MM.1S (cell line): Measurements from ENCODE around the gene SGCG.

Experiments used
- DNase-seq: peaks from one replicate; pipeline ENCODE4 v3.0.0-alpha.2; 2015
- H2AFZ ChIP-seq: fragments of 300-600 bp; sonication (generic); 2 replicates; pipeline ENCODE4 v1.6.0; 2016; ENCODE audit warnings: antibody characterized with exemption, low read length
- H3F3A ChIP-seq: fragments of 300-600 bp; sonication (generic); 2 replicates; pipeline ENCODE4 v1.6.1; 2016; ENCODE audit warnings: mild to moderate bottlenecking, antibody characterized with exemption, low read length, moderate library complexity, mixed read lengths; ENCODE audit not compliant: insufficient read depth
- H3K27ac ChIP-seq: fragments of 300-600 bp; sonication (generic); 2 replicates; pipeline ENCODE4 v1.5.1; 2016; ENCODE audit warnings: mild to moderate bottlenecking, low read length
- H3K27me3 ChIP-seq: fragments of 300-600 bp; sonication (generic); replicated peaks from 2 replicates; pipeline ENCODE4 v1.6.0; 2016; ENCODE audit warnings: low read length; ENCODE audit not compliant: insufficient read depth
- H3K36me3 ChIP-seq: fragments of 300-600 bp; sonication (generic); replicated peaks from 2 replicates; pipeline ENCODE4 v1.6.1; 2016; ENCODE audit warnings: mild to moderate bottlenecking, low read length, mixed read lengths; ENCODE audit not compliant: insufficient read depth
- H3K4me1 ChIP-seq: fragments of 300-600 bp; sonication (generic); 2 replicates; pipeline ENCODE4 v1.6.1; 2016; ENCODE audit warnings: low read length, mixed read lengths
- H3K4me2 ChIP-seq: fragments of 300-600 bp; sonication (generic); 2 replicates; pipeline ENCODE4 v1.6.0; 2016; ENCODE audit warnings: low read depth, low read length
- H3K4me3 ChIP-seq: fragments of 300-600 bp; sonication (generic); 2 replicates; pipeline ENCODE4 v1.5.1; 2016; ENCODE audit warnings: low read length, mixed read lengths
- H3K79me2 ChIP-seq: fragments of 300-600 bp; sonication (generic); 2 replicates; pipeline ENCODE4 v1.6.1; 2016; ENCODE audit warnings: mixed run types, low read length, mixed read lengths
- H3K9ac ChIP-seq: fragments of 300-600 bp; sonication (generic); 2 replicates; pipeline ENCODE4 v1.6.1; 2016; ENCODE audit warnings: low read length, mixed read lengths
- H3K9me2 ChIP-seq: fragments of 300-600 bp; sonication (generic); replicated peaks from 2 replicates; pipeline ENCODE4 v1.6.1; 2016; ENCODE audit warnings: mild to moderate bottlenecking, low read length, mixed read lengths; ENCODE audit not compliant: insufficient read depth
- H3K9me3 ChIP-seq: fragments of 300-600 bp; sonication (generic); replicated peaks from 2 replicates; pipeline ENCODE4 v1.6.1; 2016; ENCODE audit warnings: mild to moderate bottlenecking, low read length, mixed read lengths; ENCODE audit not compliant: insufficient read depth
- H4K20me1 ChIP-seq: fragments of 300-600 bp; sonication (generic); 2 replicates; pipeline ENCODE4 v1.6.1; 2016; ENCODE audit warnings: mild to moderate bottlenecking, low read length, moderate library complexity, mixed read lengths; ENCODE audit not compliant: insufficient read depth
- CTCF ChIP-seq: fragments of 300-600 bp; sonication (generic); IDR thresholded peaks from 2 replicates; pipeline ENCODE4 v1.5.1; 2016; ENCODE audit warnings: antibody characterized with exemption, low read length, mixed read lengths
- EZH2 ChIP-seq: fragments of 300-600 bp; sonication (generic); optimal IDR thresholded peaks from 2 replicates; pipeline ENCODE3; 2017; ENCODE audit warnings: low read depth, mild to moderate bottlenecking, antibody characterized with exemption, low read length, mixed read lengths
- EZH2phosphoT487 ChIP-seq: fragments of 300-600 bp; sonication (generic); IDR thresholded peaks from 2 replicates; pipeline ENCODE4 v1.6.1; 2018; ENCODE audit warnings: antibody characterized with exemption, low read length

Gene SGCG

GRCh38 chr13:23357349-23357748 lies 176.6 kb downstream of the SGCG start:
- Histone ChIP-seq H3K4me2 (no peak overlapping the region), H3F3A (no peaks in the 10 kb centered on the region), H3K36me3 (no peaks in the 10 kb centered on the region), H3K4me3 (no peak overlapping the region), H3K9ac (no peak overlapping the region), H4K20me1 (no peaks in the 10 kb centered on the region), H3K9me3 (no peaks in the 10 kb centered on the region), H3K27ac (no peak overlapping the region), H3K27me3 (no peaks in the 10 kb centered on the region), H2AFZ (no peak overlapping the region), H3K4me1 (no peaks in the 10 kb centered on the region), H3K9me2 (no peaks in the 10 kb centered on the region), H3K79me2 (no peaks in the 10 kb centered on the region)
- no peak for TF ChIP-seq EZH2phosphoT487
- TF ChIP-seq CTCF = no peak
- TF ChIP-seq EZH2 = no peak
- DNase-seq = no peak

GRCh38 chr13:23359882-23360281 lies 179.1 kb downstream of the SGCG start:
- Histone ChIP-seq H3K36me3 (no peaks in the 10 kb centered on the region), H4K20me1 (no peaks in the 10 kb centered on the region), H3K27me3 (no peaks in the 10 kb centered on the region), H3K4me2 (no peak overlapping the region), H3K4me3 (no peak overlapping the region), H3K27ac (no peak overlapping the region), H3K79me2 (no peaks in the 10 kb centered on the region), H2AFZ (no peak overlapping the region), H3K9me2 (no peaks in the 10 kb centered on the region), H3K4me1 (no peaks in the 10 kb centered on the region), H3F3A (no peaks in the 10 kb centered on the region), H3K9me3 (no peaks in the 10 kb centered on the region), H3K9ac (no peak overlapping the region)
- no peak for DNase-seq
- TF ChIP-seq EZH2phosphoT487 (no peak), EZH2 (no peak), CTCF (no peak)

GRCh38 chr13:23365652-23366051 lies 184.9 kb downstream of the SGCG start:
- Histone ChIP-seq H3K9me3 (no peaks in the 10 kb centered on the region), H3K27me3 (no peaks in the 10 kb centered on the region), H3F3A (no peaks in the 10 kb centered on the region), H4K20me1 (no peaks in the 10 kb centered on the region), H3K4me1 (no peaks in the 10 kb centered on the region), H3K36me3 (no peaks in the 10 kb centered on the region), H3K9me2 (no peaks in the 10 kb centered on the region), H2AFZ (no peak overlapping the region), H3K9ac (no peak overlapping the region), H3K27ac (no peak overlapping the region), H3K79me2 (no peaks in the 10 kb centered on the region), H3K4me2 (no peak overlapping the region), H3K4me3 (no peak overlapping the region)
- no peak for TF ChIP-seq EZH2
- TF ChIP-seq CTCF = no peak
- TF ChIP-seq EZH2phosphoT487 = no peak
- no peak for DNase-seq
